GM23248 (cell line): ENCODE measurements around the gene CEBPZOS.

ENCODE experiments used
- EZH2 ChIP-seq: fragments of 200-600 bp; sonication (generic); IDR thresholded peaks from 2 replicates; pipeline ENCODE4 v1.6.1; 2018; ENCODE audit warnings: antibody characterized with exemption, mild to moderate bottlenecking; ENCODE audit not compliant: insufficient read depth, poor library complexity, severe bottlenecking
- EZH2phosphoT487 ChIP-seq: fragments of 200-600 bp; sonication (generic); IDR thresholded peaks from 2 replicates; pipeline ENCODE4 v1.6.1; 2018; ENCODE audit warnings: antibody characterized with exemption, moderate library complexity, mild to moderate bottlenecking, low read depth; ENCODE audit not compliant: insufficient read depth

DNA sequence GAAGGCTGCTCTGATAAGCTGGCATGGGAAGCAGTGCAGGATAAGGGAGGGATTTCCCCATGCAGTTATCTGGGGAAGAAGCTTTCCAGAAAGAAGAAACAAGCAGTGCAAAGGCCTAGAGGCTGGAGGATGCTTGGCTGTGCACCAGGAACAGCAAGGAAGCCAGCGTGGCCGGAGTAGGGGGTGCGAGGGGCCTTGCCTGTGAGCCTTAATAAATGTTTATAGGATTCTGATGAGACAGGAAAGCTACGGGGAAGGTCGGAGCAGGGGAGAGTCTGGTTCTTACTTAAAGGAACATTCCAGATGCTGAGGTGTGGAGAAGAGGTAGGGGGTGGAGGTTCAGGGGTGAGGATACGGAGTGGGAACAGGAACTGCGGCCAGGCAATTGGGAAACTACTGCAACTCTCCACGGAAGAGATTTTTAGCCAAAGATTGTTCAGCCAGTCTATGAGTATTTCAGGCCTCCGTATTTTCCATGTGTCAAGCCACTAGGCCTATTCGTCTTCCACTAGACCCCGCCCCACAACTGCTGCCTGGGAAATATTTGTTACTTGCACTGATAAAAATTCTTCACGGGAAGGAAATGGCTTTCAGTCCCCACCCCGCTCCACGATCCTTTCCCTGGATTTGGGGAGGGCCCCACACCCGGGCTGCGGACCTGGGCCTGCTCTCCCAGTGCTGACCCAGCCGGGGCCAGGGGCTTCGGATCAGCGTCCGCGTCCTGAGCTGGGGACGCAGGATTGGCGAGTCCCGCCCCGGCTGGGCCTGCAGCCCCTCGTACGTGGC, 40.0 kb upstream of the CEBPZOS start:
- TF ChIP-seq EZH2 (no peak), EZH2phosphoT487 (no peak)
